WTC11 (cell line): ENCODE measurements around the gene PRICKLE1. TPM values are rescaled to one million over a fixed set of nuclear protein-coding genes. Genes with fewer than 3 reads are reported as not detected.

ENCODE experiments used
- ATAC-seq: fragments of 200-7000 bp; cut with Tn5 transposase; 2 replicates; pipeline ENCODE4 v1.10.0; 2021; ENCODE audit warnings: mild to moderate bottlenecking, moderate library complexity
- CTCF ChIA-PET: fragments of 300-600 bp; sonication (Branson Sonifier 250); formaldehyde crosslinking; loops from one replicate; lab custom pipeline; 2021; ENCODE audit warnings: antibody characterized with exemption; lab: Charles Lee
- POLR2A ChIA-PET: fragments of 350-600 bp; sonication (Branson Sonifier 250); formaldehyde crosslinking; loops from one replicate; lab custom pipeline; 2021; ENCODE audit warnings: antibody characterized with exemption; lab: Charles Lee
- DNase-seq: peaks from one replicate; pipeline ENCODE4 v3.0.0; 2021; ENCODE audit warnings: low spot score
- H3K27ac Mint-ChIP-seq: 2 replicates; pipeline ENCODE4 v1.8.0; 2021; ENCODE audit warnings: mixed read lengths
- H3K27me3 Mint-ChIP-seq: 2 replicates; pipeline ENCODE4 v1.8.0; 2021; ENCODE audit warnings: low read depth, mild to moderate bottlenecking, moderate library complexity, mixed read lengths
- H3K36me3 Mint-ChIP-seq: 2 replicates; pipeline ENCODE4 v1.8.0; 2021; ENCODE audit warnings: mixed read lengths
- H3K4me1 Mint-ChIP-seq: 2 replicates; pipeline ENCODE4 v1.8.0; 2022; ENCODE audit warnings: mixed read lengths
- H3K4me3 Mint-ChIP-seq: 2 replicates; pipeline ENCODE4 v1.8.0; 2021; ENCODE audit warnings: mild to moderate bottlenecking, moderate library complexity, mixed read lengths
- H3K9me3 Mint-ChIP-seq: 2 replicates; pipeline ENCODE4 v1.8.0; 2021; ENCODE audit warnings: mixed read lengths
- AFF4 ChIP-seq: sonication (generic); formaldehyde crosslinking; IDR thresholded peaks from 2 replicates; pipeline ENCODE4 v1.8.1; 2023; ENCODE audit warnings: mild to moderate bottlenecking, missing genetic modification reagents, borderline replicate concordance
- ATF1 ChIP-seq: sonication (generic); formaldehyde crosslinking; IDR thresholded peaks from 2 replicates; pipeline ENCODE4 v1.8.1; 2023; ENCODE audit warnings: mild to moderate bottlenecking, moderate library complexity, missing genetic modification reagents
- CTCF ChIP-seq: fragments of 200-600 bp; IDR thresholded peaks from 2 replicates; pipeline ENCODE4 v1.8.0; 2022; ENCODE audit warnings: antibody characterized with exemption
- E2F1 ChIP-seq: sonication (generic); formaldehyde crosslinking; IDR thresholded peaks from 2 replicates; pipeline ENCODE4 v1.8.0; 2022; ENCODE audit warnings: mild to moderate bottlenecking, missing genetic modification reagents
- ERG ChIP-seq: fragments of 250-450 bp; sonication (Bioruptor Pico); IDR thresholded peaks from 2 replicates; pipeline ENCODE4 v1.8.0; 2021; ENCODE audit warnings: mild to moderate bottlenecking
- FOXJ3 ChIP-seq: sonication (generic); formaldehyde crosslinking; IDR thresholded peaks from 2 replicates; pipeline ENCODE4 v1.9.0; 2021; ENCODE audit warnings: missing genetic modification reagents, mild to moderate bottlenecking, borderline replicate concordance
- HMGA2 ChIP-seq: fragments of 250-450 bp; sonication (Bioruptor Pico); IDR thresholded peaks from 2 replicates; pipeline ENCODE4 v1.4.0; 2021; ENCODE audit warnings: mild to moderate bottlenecking, moderate library complexity
- IRF1 ChIP-seq: sonication (generic); formaldehyde crosslinking; IDR thresholded peaks from 2 replicates; pipeline ENCODE4 v1.8.0; 2023; ENCODE audit warnings: missing genetic modification reagents
- JAZF1 ChIP-seq: fragments of 250-450 bp; sonication (Bioruptor Pico); IDR thresholded peaks from 2 replicates; pipeline ENCODE4 v1.9.0; 2021; ENCODE audit warnings: moderate library complexity, mild to moderate bottlenecking, inconsistent platforms
- MAX ChIP-seq: sonication (generic); formaldehyde crosslinking; IDR thresholded peaks from 2 replicates; pipeline ENCODE4 v1.8.0; 2022; ENCODE audit warnings: mild to moderate bottlenecking, missing genetic modification reagents
- MXD4 ChIP-seq: fragments of 250-450 bp; sonication (Bioruptor Pico); IDR thresholded peaks from 2 replicates; pipeline ENCODE4 v1.8.0; 2021; ENCODE audit warnings: mild to moderate bottlenecking, moderate library complexity, borderline replicate concordance
- OVOL2 ChIP-seq: fragments of 250-450 bp; sonication (Bioruptor Pico); IDR thresholded peaks from 2 replicates; pipeline ENCODE4 v1.9.0; 2021; ENCODE audit warnings: mild to moderate bottlenecking, borderline replicate concordance
- RORB ChIP-seq: fragments of 250-450 bp; sonication (Bioruptor Pico); IDR thresholded peaks from 2 replicates; pipeline ENCODE4 v1.9.0; 2021; ENCODE audit warnings: mild to moderate bottlenecking
- SOX15 ChIP-seq: fragments of 250-450 bp; sonication (Bioruptor Pico); IDR thresholded peaks from 2 replicates; pipeline ENCODE4 v1.9.0; 2021; ENCODE audit warnings: mild to moderate bottlenecking
- TEAD4 ChIP-seq: sonication (generic); formaldehyde crosslinking; IDR thresholded peaks from 2 replicates; pipeline ENCODE4 v1.8.0; 2022; ENCODE audit warnings: mild to moderate bottlenecking, missing genetic modification reagents
- ZBTB43 ChIP-seq: sonication (generic); formaldehyde crosslinking; IDR thresholded peaks from 2 replicates; pipeline ENCODE4 v1.8.1; 2023; ENCODE audit warnings: mild to moderate bottlenecking, missing genetic modification reagents
- ZNF219 ChIP-seq: sonication (generic); formaldehyde crosslinking; IDR thresholded peaks from 2 replicates; pipeline ENCODE4 v1.8.0; 2023; ENCODE audit warnings: missing genetic modification reagents, mild to moderate bottlenecking, borderline replicate concordance
- ZNF281 ChIP-seq: sonication (generic); formaldehyde crosslinking; IDR thresholded peaks from 2 replicates; pipeline ENCODE4 v1.8.0; 2023; ENCODE audit warnings: mild to moderate bottlenecking, missing genetic modification reagents
- ZNF396 ChIP-seq: fragments of 250-450 bp; sonication (Bioruptor Pico); IDR thresholded peaks from 2 replicates; pipeline ENCODE4 v1.8.0; 2021; ENCODE audit warnings: mild to moderate bottlenecking, moderate library complexity, borderline replicate concordance
- total RNA-seq: library from RNA; stranded (reverse); gene quantifications from 3 replicates; pipeline ENCODE4 v1.2.3, GENCODE V29; 2021

PRICKLE1 gene
- total RNA-seq, 1 experiment from 2014 or later, result 11.7 TPM

GRCh38 chr12:42615006-42615405 lies 25.5 kb upstream of the PRICKLE1 start:
- no peak overlapping the region for H3K27ac Mint-ChIP-seq
- POLR2A ChIA-PET, result no interaction called here

More at GRCh38 chr12:42615006-42615405, 25.5 kb upstream of the PRICKLE1 start:
- Mint-ChIP-seq H3K4me3 (no peak overlapping the region), H3K9me3 (peaks cover 32% of the 10 kb centered on the region), H3K36me3 (peaks cover 24% of the 10 kb centered on the region), H3K27me3 (no peaks in the 10 kb centered on the region), H3K4me1 (peaks cover 12% of the 10 kb centered on the region)
- CTCF ChIA-PET, result no interaction called here
- no peak for DNase-seq
- ATAC-seq, result no peak
- no peak for TF ChIP-seq E2F1 (CRISPR knock-in tag)
- no peak for TF ChIP-seq MXD4 (CRISPR knock-in tag)
- no peak for TF ChIP-seq HMGA2
- TF ChIP-seq RORB, result no peak
- no peak for TF ChIP-seq ZNF396 (CRISPR knock-in tag)
- TF ChIP-seq ZBTB43 (CRISPR knock-in tag), result no peak
- no peak for TF ChIP-seq AFF4 (CRISPR knock-in tag)
- TF ChIP-seq MAX, result no peak
- TF ChIP-seq IRF1 (CRISPR knock-in tag), result no peak
- TF ChIP-seq CTCF, result no peak
- TF ChIP-seq JAZF1 (CRISPR knock-in tag), result no peak
- no peak for TF ChIP-seq ZNF219
- TF ChIP-seq ERG, result no peak
- TF ChIP-seq OVOL2 (CRISPR knock-in tag), result no peak
- TF ChIP-seq ZNF281 (CRISPR knock-in tag), result no peak
- no peak for TF ChIP-seq ATF1 (CRISPR knock-in tag)
- TF ChIP-seq SOX15 (CRISPR knock-in tag), result no peak
- TF ChIP-seq TEAD4 (CRISPR knock-in tag), result no peak
- TF ChIP-seq FOXJ3 (CRISPR knock-in tag), result no peak
